Fibroblast of peridontal ligament (primary cell): ENCODE data around the gene RTL1.

Experiments
- DNase-seq: peaks from one replicate; pipeline ENCODE4 v3.0.0-alpha.2; 2010; ENCODE audit errors: extremely low read depth

Gene RTL1

DNA sequence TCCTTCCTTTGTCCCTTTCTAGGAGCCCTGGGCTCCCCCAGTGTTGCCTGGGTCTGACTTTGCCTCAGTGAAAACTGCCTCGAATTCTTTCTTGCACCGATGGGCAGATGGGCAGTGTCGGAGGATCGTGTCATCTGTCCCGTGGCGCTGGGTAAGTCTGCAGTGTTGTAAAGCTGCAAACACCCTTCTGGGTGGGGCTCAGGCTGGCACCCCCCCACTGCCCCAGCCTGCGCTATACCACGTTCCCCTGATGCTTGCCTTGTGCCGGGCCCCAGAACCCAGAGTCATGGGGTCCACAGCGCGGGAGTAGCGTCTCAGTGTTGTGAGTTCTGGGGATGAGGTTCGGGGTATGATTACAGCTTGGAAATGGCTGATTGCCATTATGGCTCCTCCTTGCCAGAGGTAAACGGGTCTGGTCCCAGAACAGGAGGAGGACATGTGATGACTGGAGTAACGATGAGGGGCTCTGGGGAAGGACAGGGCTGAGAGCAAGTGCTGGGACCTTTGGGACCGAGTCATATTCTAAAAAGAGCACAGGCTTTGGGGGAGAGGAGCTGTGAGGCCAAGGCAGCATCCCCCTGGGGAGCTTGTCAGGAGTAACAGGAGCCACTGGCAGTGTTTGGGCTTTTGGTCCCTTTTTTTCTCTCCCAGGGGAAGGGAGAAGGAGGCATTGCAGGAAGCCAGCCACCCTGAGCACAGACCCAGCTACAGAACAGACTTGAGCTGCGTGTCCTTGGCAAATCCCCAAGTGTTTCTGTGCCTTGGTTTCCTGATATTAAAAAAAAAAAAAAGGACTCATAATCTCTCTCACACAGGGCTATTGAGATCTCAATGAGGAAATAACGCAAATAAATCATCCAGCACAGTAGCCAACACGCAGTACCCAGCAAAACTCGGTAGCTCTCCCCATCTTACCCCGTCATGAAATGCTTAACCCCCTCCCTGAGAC lies 4.3 kb downstream of the RTL1 start:
- DNase-seq: no peak

DNA sequence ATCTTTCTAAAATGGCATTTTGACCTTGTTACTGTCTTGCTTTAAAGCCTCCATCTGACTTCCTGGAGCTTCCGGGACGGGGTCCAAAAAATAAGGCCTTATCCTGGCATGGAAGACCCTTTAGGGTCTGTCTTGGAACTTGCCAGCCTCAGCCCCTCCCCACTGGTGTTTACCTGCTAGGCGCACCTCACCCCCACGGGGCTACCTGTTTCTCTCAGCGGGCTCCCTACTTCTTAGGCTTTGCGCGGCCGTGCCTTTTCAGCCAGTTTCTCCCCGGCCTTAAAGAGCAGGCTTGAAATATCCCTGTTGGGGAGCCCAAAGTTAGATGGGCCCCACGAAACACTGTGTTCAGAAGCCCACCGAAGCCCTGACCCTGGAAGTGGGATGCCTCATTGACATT lies 5.1 kb downstream of the RTL1 start:
- DNase-seq: no peak

DNA sequence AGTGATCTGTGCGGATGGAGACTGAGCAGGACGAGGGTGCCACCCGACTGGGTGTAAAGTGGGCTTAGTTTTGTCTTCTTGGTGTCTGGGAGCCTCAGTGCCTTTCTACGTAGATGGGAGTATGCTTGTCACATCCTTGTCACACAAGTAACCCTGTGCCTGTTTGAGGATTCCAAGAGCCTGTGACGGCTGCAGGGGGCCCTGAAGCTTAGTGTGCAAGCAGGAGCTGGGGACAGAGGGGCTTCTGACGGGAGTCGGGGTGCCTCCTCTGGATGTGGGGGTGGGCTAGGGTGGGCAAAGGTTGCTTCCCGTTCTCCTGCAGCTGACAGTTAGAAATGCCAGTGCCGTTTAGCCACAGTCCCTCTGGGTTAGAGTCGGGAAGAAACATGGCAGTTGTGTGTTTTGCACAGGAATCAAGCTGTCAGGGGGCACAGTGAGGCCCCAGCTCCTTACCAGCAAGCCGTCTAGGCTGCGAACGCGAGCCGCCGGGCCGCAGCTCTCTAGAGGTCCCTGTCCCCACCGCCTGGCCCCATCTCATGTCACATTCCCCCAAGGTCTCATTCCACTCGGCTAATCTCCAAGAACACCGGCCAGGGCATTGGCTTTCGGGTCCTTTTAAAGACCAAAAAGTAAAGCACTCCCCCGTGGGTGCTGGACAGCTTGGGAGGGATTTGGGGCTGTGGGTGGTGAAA lies 7.0 kb downstream of the RTL1 start:
- no peak for DNase-seq

DNA sequence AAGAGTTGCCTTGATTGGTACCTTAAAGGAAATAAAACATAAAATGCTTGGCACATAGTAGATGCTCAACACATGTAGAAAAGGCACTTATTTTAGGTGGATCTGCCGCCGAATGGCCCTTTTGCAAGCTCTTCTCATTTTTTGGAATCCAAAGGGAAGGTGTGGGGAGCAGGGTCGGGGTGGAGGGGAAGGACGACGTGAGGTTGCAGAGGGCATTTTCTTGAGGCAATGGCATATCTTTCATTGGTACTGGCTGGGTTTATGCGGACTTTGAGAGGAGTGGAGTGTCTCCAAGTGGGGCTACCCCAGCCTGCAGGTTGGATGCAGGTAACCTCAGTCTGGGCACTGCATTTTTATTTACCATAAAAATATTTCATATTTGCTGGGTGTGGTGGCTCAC lies 8.1 kb downstream of the RTL1 start:
- no peak for DNase-seq

DNA sequence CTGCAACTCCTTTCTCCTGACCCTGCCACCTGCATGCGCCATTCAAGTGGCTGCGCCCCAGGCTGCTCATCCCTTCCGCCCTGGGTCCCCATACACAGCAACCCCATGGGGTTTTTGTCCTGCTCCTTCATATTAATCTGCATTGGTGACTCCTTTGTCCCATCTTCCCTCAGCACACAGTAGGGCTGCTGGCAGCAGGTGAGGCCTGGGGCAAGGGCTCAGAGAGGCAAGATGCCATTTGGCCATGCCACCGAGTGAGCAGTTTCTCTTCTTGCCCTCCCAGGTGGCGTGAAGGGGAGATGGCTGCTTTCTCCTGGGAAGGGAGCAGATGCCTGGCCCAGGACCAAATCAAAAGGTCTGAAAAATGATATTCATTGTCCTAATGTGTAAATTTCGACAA lies 9.1 kb downstream of the RTL1 start:
- DNase-seq: no peak

DNA sequence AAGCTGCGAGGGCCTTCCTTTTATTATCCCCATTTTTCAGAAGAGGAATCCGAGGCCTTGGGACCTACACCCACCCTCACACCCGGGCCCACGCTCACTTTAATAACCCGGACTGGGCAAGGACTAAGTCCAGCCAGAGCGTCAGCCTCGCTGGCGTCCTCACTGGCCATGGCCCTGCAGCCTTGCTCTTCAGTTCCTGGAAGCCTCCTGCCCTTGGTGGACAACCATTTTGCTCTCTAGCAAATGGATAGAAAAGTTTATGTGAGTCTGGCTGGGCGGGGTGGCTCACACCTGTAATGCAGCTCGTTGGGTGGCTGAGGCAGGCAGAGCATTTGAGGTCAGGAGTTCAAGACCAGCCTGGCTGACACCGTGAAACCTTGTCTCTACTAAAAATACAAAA lies 9.8 kb downstream of the RTL1 start:
- no peak for DNase-seq

DNA sequence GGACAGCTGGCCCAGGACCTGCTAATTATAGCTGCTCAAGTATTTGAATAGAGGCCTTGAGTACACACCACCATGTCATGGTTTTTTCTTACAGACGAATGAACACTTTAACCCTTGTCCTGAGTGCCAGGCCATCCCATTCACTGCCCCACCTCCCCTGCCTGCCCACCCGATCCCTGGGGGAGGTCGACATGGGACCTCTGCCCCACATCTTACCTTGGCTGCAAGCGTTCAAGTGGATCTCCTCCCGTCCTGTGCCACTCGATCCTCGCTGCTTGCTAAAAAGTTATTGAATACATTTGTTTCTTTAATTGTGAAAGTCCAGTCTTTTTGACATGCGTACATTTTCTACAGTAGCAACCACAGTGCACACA lies 10.3 kb downstream of the RTL1 start:
- no peak for DNase-seq

DNA sequence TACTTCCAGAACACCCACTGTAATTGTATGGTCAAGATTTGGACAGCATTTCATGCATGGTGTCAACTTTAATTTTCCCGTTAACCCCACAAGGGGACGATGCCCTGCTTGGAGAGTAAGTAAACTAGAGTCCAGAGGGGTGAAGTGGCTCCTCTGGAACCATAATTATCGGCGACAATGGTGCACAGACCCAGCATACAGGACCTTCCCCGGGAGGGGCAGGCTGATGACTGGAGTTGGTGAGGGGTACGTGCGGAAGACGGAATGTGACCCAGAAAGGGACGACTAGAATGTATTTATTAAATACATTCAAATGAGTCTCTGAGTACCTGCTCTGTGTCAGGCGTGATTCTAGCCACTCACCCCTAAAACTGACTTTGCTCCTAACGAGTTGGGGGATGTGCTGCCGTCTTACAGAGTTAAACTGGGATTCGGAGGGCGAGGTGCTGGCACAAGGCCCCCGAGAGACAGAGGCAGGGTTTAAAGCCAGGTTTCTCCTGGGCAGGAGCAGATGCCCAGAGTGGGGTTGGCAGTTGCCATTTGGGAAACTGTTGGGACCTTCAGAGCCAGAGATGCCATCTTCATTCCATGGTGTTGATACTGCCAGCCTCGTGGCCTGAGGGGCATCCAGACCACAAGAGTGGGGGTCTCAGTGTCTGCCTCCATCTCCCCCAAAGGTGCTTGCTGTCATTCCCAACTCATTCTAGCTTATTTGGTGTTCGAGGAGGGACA lies 10.9 kb downstream of the RTL1 start:
- DNase-seq: no peak

DNA sequence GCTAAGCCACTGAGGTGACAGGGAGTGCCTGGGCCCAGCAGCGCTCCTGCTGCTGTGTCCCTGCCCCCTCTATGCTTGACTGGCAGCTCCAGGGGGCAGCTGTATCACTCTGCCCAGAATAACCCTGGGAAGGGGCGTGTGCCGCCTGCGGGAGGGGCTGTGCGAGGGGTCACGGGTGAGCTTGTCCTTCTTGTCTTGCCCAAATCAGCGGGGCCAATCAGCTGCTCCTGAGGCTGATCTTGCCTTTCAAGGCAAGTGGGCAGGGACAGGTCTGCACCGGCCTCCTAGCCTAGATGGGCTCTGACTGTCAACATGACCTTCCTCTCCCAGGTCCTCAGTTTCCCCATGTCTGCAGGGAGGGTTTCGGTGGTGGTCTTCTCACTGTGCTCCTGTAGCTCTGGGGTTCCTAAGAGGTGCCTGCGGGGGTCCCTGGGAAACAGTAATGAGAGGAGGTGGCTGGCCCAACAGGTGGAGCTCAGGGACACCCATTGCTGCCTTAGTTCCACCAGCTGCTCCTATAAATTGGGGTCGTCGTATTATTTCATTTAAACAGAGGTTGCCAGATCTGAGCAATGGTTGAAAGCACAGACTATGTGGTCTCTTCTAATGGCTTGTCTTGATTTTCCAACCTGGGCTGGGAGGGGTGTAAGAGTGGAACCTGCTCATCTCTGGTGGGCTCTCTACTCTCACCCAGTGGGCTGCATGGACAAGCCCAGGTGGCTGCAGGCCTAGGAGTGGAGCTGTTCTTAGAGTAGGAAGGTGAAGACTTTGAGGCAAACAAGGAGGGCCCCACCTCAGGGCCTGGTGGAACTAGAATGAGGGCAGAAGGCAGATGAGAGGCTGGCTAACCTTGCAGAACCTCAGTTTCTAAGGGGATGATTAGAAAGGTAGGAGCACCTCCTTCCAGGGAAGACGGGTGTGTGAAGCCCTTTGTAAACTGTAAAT lies 11.7 kb downstream of the RTL1 start:
- DNase-seq: no peak

DNA sequence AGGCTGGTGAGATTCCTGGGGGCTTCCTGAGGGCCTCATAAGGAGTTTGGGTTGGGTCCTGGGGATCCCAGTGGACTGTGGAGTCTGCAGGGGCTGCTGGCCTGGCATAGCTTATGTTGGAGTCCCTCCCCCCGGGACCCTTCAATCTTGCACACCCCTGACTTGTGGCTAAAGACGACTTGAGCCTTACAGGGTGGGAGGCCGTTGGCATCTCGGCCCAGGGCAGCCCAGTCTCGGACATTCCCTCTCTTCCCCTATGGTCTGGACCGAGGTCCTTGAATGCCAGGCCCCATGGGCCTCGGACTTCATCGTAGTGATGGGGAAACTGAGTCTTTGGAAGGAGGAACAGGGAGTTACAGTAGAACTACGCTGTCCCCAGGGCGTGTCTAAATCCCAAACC lies 12.5 kb downstream of the RTL1 start:
- DNase-seq: no peak

DNA sequence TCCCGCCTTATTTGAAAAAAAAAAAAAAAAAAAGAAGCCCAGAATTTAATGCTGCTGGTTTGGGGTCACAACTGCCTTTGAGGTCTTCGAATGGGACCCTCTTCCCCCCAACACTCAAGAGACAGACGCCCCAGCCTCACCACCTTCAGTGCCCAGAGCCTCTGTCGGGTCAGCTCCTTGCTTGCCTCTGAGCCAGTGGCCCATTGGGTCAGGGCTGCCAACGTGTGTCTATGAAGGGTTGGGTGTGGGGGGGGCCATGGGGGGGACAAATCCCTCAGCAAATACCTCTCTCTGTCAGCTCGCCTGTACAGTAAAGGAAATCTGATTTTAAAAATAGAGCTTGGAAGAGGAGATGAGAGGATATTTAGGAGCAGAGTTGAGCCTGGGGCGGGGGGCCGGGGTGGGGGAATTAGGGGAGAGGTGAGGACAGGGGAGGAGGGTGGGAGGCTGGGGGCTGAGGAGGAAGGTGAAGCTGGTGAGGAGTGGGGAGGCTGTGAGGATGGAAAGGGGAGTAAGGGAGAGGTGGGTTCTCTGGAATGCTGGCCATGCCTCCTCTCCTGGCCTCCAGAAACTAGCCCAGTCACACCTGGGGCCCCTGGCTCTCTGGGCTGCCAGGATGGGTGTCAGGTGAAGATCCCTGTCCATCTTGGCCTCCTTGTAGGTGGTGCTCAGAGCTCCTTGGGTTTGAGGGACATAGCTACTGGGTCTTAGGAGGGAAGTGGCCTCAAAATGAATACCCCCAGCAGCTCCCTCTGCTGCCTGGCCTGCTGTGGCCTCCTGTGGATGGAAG lies 13.3 kb downstream of the RTL1 start:
- no peak for DNase-seq

DNA sequence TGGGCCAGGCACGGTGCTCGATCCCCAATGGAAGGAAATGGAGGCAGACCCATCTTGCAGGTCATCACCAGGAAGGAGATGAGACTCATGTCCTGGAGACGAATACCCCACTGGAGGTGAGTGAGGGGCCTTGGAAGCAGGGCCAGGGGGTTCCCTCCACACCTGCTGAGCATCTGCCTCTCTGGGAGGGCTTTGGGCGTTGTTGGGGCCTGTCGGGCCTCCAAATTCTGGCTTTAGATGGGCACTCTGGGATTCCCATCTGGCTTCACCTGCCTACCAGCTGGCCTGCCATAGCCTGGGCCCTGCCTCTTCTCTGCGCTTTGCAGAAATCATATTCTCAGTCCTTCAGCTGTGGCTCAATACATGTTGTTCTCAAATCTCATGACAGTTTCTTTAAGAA lies 13.9 kb downstream of the RTL1 start:
- DNase-seq: no peak

DNA sequence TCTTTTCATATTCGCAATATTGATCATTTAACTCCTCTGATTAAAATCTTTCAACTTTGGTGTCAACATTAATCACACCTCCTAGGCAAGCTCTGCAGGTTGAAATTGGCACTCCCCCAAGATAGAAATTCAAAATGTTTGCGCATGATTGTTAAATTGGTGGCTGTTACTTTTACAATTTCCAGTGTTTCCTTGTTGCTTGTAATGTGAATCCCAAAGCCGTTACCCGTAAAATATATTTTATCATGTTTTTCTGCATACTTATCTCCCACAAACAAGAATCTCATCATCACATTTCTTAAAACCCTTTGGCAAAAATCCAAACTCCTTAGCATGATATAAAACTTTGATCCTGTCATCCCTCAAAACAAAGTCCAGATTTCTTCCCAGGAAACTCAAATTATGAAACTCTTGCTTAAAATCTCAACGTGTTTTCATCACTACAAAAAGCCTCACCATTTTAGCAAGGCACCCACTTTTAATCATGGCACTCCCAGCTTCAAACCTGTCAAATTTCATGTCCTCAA lies 14.7 kb downstream of the RTL1 start:
- no peak for DNase-seq

DNA sequence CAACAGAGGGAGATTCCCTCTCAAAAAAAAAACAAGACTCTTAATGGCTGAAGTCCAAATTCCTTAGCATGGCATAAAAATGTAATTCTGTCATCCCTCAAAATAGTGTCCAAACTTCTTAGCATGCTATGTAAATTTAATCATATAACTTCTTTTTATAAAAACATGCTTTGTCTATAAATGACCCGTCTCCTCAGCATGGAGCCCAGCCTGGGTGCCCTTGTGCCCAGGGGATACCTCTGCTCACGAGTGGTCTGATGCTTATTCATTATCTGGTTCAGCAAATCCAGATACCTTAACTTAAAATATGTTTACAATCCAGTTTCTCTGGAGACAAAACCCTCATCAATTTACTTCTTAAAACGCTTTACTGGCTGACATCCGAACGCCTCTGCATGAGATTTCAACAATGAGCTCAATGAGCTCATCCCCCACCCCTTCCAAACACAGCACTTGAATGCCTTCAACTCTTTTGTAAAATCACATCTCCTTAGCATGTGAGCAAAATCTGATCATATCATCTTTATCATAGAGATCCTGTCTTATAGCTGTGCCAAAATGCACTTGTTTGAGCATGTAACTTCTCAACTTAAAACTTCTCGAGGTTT lies 15.7 kb downstream of the RTL1 start:
- peak; percentile 36 for DNase-seq

DNA sequence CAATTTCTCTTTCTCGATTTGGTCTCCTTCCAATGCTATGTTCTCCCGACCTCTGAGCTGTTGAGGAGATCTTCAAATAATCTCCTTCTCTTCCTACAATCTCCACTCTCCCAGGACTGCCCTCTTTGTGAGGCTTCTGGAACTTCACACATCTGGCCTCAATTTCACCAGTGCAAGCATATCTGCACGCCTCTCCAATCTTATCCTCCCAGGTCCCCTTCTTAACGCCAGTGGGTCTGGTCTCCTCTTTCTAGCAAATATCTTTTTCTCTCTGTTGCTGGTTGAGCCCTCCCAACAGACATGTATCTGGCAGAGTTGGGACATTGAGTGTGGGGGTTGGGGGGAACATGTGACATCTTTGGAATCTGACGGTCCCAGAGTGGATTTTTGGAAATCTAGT lies 17.9 kb downstream of the RTL1 start:
- DNase-seq: peak; percentile 24

DNA sequence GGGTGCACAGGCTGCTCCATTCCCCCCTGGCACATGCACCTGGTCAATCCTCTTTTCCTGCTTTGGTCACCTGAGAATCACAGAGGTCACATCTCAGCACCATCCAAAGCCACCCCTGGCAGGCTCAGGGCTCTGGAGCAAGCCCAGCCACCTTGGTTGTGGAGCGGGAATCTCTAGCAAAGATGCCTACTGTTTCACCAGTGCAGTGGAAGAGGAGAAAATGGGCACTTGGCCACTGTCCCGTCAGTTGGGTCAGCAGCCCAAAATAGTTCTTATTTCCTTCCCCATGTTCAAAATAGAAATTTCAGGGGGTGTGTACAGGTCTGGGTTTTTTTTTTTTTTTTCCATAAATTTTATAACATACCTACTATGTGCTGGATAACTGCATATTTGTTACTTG lies 18.3 kb downstream of the RTL1 start:
- DNase-seq: no peak

DNA sequence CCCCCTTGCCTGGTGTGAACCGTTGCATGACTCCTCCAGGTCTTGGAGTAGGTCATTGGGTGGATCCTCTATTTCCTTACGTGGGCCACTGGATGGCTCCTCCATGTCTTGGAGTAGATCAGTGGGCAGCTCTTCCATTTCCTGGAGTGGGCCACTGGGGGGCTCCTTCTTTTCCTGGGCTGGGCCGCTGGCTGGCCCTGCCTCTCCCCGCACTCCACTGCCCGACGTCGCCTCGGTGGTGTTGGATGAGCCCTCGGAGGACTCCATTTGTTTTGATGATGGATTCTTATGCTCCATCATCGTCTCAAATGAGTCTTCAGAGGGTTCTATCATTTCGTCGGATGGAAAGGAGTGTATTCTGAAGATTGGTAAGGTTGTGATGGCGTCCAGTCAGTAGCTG lies 19.1 kb downstream of the RTL1 start:
- DNase-seq: no peak

DNA sequence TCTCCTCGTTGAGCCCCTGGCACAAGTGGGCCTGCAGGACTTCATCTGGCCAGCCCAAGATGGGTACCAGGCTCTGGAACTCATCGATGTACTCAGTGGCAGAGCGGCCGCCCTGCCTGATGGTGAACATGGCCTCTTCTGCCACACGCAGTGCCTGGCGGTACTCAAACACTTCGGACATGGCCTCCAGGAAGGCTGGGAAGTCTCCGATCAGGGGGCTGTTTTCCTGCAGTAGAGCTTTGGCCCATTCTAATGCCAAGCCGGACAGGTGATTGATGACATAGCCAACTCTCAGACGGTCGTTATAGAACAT lies 19.8 kb downstream of the RTL1 start:
- no peak for DNase-seq

DNA sequence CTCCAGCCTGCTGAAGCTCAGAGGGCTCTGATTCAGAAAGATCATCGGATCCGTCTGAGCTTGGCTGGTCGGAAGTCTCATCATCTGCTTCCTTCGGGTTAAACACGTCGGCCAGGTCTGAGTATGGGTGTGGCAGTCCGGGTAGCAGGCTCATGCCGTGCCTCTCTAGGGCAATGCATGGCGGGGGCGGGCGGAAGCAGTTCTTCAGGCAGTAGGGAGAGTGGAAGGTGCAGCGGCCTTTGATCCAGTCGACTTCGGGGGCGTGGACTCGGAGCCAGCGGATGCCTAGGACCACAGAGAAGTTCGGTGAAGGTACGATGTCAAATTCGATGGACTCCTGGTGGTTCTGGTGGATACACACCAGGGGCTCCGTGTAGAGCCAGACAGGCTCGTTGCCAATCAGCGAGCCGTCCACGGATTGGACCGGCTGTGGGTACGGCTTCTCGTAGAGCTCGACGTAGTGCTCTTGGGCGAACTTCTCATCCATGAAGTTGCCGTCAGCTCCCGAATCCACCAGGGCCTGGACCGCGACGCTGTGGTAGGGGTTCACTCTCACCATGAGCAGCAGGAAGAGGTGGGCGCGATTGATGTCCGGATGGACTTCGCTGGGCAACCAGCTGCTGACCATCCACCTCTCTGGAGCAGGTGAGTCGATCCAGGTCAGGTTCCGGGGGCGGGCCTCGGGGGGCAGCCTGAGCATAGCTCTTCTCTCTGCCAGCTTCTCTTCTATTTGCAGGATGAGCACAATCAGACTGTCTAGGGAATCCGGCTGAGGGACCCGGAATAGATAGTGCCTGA lies 20.3 kb downstream of the RTL1 start:
- DNase-seq: no peak
